WI38 (cell line): ENCODE results near the gene SLC31A1.
A peak's percentile ranks its signal among the peaks of the same experiment; 100 is the strongest.

Experiments
- H3K4me3 ChIP-seq: 2 replicates; pipeline ENCODE4 v1.5.1; 2011; ENCODE audit warnings: low read depth, mild to moderate bottlenecking, control low read depth, low read length
- CTCF ChIP-seq: IDR thresholded peaks from 2 replicates; pipeline ENCODE4 v1.5.1; 2012; ENCODE audit warnings: low read depth, mild to moderate bottlenecking, control low read depth, low read length

SLC31A1 gene

GRCh38 chr9:113205432-113205831, 15.9 kb upstream of the SLC31A1 start:
- TF ChIP-seq CTCF, result no peak
- H3K4me3 ChIP-seq, result no peak overlapping the region

GRCh38 chr9:113205861-113206260, 15.5 kb upstream of the SLC31A1 start:
- H3K4me3 ChIP-seq, result no peak overlapping the region
- TF ChIP-seq CTCF, result no peak

GRCh38 chr9:113210815-113211214, 10.5 kb upstream of the SLC31A1 start:
- no peak overlapping the region for H3K4me3 ChIP-seq
- no peak for TF ChIP-seq CTCF

- H3K4me3 ChIP-seq, result no peak overlapping the region
- no peak for TF ChIP-seq CTCF
These were observed 6.2 kb upstream of the SLC31A1 start for GRCh38 chr9:113215132-113215531.

GRCh38 chr9:113216406-113216805, 4.9 kb upstream of the SLC31A1 start:
- H3K4me3 ChIP-seq, result no peak overlapping the region
- no peak for TF ChIP-seq CTCF

GRCh38 chr9:113219186-113219936, 2.0 kb upstream of the SLC31A1 start:
- no peak for TF ChIP-seq CTCF
- no peak overlapping the region for H3K4me3 ChIP-seq

- peak overlapping the region; percentile 95 for H3K4me3 ChIP-seq
- no peak for TF ChIP-seq CTCF
These were observed 1.4 kb upstream of the SLC31A1 start for GRCh38 chr9:113219969-113220368.
